Measurements from ENCODE around the gene WSB2.

The WSB2 gene

GRCh38 chr12:118102609-118103008 is 41.6 kb upstream of the WSB2 start:
- TF ChIP-seq CTCF (conservative IDR thresholded peaks at IDR 0.05; ENCODE audit: low read depth, low read length), result no peak
- peak overlapping the region; percentile 72 for H3K4me3 ChIP-seq (ENCODE audit: low read length)
- DNase-seq (ENCODE audit: low read depth), result no peak

GRCh38 chr12:118102070-118102469 is 41.1 kb upstream of the WSB2 start:
- no peak for TF ChIP-seq CTCF (conservative IDR thresholded peaks at IDR 0.05; ENCODE audit: low read depth, low read length)
- no peak overlapping the region for H3K4me3 ChIP-seq (ENCODE audit: low read length)
- DNase-seq (ENCODE audit: low read depth), result no peak

- no peak overlapping the region for H3K4me3 ChIP-seq (ENCODE audit: low read length)
- no peak for DNase-seq (ENCODE audit: low read depth)
- no peak for TF ChIP-seq CTCF (conservative IDR thresholded peaks at IDR 0.05; ENCODE audit: low read depth, low read length)
Measured at GRCh38 chr12:118101051-118101450, 40.1 kb upstream of the WSB2 start.

- no peak for TF ChIP-seq CTCF (conservative IDR thresholded peaks at IDR 0.05; ENCODE audit: low read depth, low read length)
- DNase-seq (ENCODE audit: low read depth), result no peak
- H3K4me3 ChIP-seq (ENCODE audit: low read length), result no peak overlapping the region
Measured at GRCh38 chr12:118098911-118099671, 38.1 kb upstream of the WSB2 start.

- no peak overlapping the region for H3K4me3 ChIP-seq (ENCODE audit: low read length)
- TF ChIP-seq CTCF (conservative IDR thresholded peaks at IDR 0.05; ENCODE audit: low read depth, low read length), result no peak
- no peak for DNase-seq (ENCODE audit: low read depth)
Measured at GRCh38 chr12:118098401-118098800, 37.4 kb upstream of the WSB2 start.

GRCh38 chr12:118094039-118094438 is 33.1 kb upstream of the WSB2 start:
- DNase-seq (ENCODE audit: low read depth), result no peak
- no peak overlapping the region for H3K4me3 ChIP-seq (ENCODE audit: low read length)
- no peak for TF ChIP-seq CTCF (conservative IDR thresholded peaks at IDR 0.05; ENCODE audit: low read depth, low read length)

- no peak overlapping the region for H3K4me3 ChIP-seq (ENCODE audit: low read length)
- TF ChIP-seq CTCF (conservative IDR thresholded peaks at IDR 0.05; ENCODE audit: low read depth, low read length), result no peak
- DNase-seq (ENCODE audit: low read depth), result no peak
Measured at GRCh38 chr12:118089782-118090181, 28.8 kb upstream of the WSB2 start.

All from retinal pigment epithelial cell (primary cell).